B cell (primary cell): Measurements from ENCODE around the gene ESYT2. TPM values are rescaled to one million over a fixed set of nuclear protein-coding genes. Genes with fewer than 3 reads are reported as not detected.

Experiments used
- ATAC-seq: fragments of 200-7000 bp; cut with Tn5 transposase; one replicate; pipeline ENCODE4 v1.10.0; 2021; ENCODE audit warnings: low read depth, mild to moderate bottlenecking, moderate number of reproducible peaks, moderate library complexity
- CTCF ChIA-PET: fragments of 350-600 bp; sonication (Branson Sonifier 250); formaldehyde crosslinking; loops from one replicate; lab custom pipeline; 2021; ENCODE audit warnings: antibody characterized with exemption, inconsistent platforms; lab: Charles Lee
- POLR2A ChIA-PET: fragments of 350-600 bp; sonication (Branson Sonifier 250); formaldehyde crosslinking; loops from one replicate; lab custom pipeline; 2021; ENCODE audit warnings: antibody characterized with exemption; lab: Charles Lee
- DNase-seq: peaks from one replicate; pipeline ENCODE4 v3.0.0; 2013
- H2AFZ ChIP-seq: 2 replicates; pipeline ENCODE4 v1.6.1; 2012; ENCODE audit warnings: mild to moderate bottlenecking, low read depth, low read length; ENCODE audit not compliant: insufficient read depth, poor library complexity, severe bottlenecking
- H3K27ac ChIP-seq, 2 donors: 1 replicate in 1 of 2; 2 replicates in 1 of 2; pipeline ENCODE4 v1.5.1; 2012 to 2013; ENCODE audit warnings: low read length in 2 of 2, mild to moderate bottlenecking in 2 of 2, moderate library complexity in 1 of 2
- H3K27me3 ChIP-seq, 4 experiments: fragments of 200-600 bp in 1 of 4; sonication (generic) in 1 of 4; replicated peaks in 1 of 4; 1 replicate in 2 of 4; 2 replicates in 2 of 4; pipeline versions ENCODE4 v1.6.1 to v1.7.0; 2013 to 2016; ENCODE audit warnings: low read length in 3 of 4, mild to moderate bottlenecking in 2 of 4, mixed read lengths in 1 of 4, moderate library complexity in 1 of 4; ENCODE audit not compliant: insufficient read depth in 4 of 4, control insufficient read depth in 3 of 4; ENCODE audit errors: control extremely low read depth in 1 of 4
- H3K36me3 ChIP-seq, 2 experiments: replicated peaks in 1 of 2; 1 replicate in 1 of 2; 2 replicates in 1 of 2; pipeline versions ENCODE4 v1.6.1 to v1.7.1; 2013; ENCODE audit warnings: low read length in 1 of 2; ENCODE audit not compliant: insufficient read depth in 2 of 2, control insufficient read depth in 1 of 2; ENCODE audit errors: control extremely low read depth in 1 of 2, extremely low read depth in 1 of 2
- H3K4me1 ChIP-seq, 2 donors: fragments of 200-600 bp in 1 of 2; sonication (generic) in 1 of 2; 1 replicate in 1 of 2; 2 replicates in 1 of 2; pipeline versions ENCODE4 v1.5.1 to v1.6.1; 2013 to 2017; ENCODE audit warnings: low read length in 2 of 2; ENCODE audit not compliant: control insufficient read depth in 2 of 2, insufficient read depth in 2 of 2
- H3K4me2 ChIP-seq: replicated peaks from 2 replicates; pipeline ENCODE3; 2012; ENCODE audit warnings: mild to moderate bottlenecking, low read depth, low read length; ENCODE audit not compliant: poor library complexity, severe bottlenecking
- H3K4me3 ChIP-seq, 5 experiments: fragments of 200-600 bp in 1 of 5; sonication (generic) in 1 of 5; 1 replicate in 3 of 5; 2 replicates in 2 of 5; pipeline versions ENCODE4 v1.5.1 to v1.7.0; 2011 to 2016; ENCODE audit warnings: low read length in 4 of 5, mild to moderate bottlenecking in 4 of 5, low read depth in 2 of 5, control low read depth in 1 of 5, moderate library complexity in 1 of 5; ENCODE audit not compliant: insufficient read depth in 1 of 5; ENCODE audit errors: control extremely low read depth in 1 of 5, extremely low read depth in 1 of 5
- H3K79me2 ChIP-seq: fragments of 200-600 bp; sonication (generic); one replicate; pipeline ENCODE4 v1.6.0; 2016; ENCODE audit warnings: low read length; ENCODE audit not compliant: control insufficient read depth, insufficient read depth
- H3K9ac ChIP-seq: fragments of 200-600 bp; sonication (generic); 2 replicates; pipeline ENCODE4 v1.6.1; 2017; ENCODE audit warnings: mild to moderate bottlenecking, low read length, moderate library complexity
- H3K9me3 ChIP-seq, 3 donors: one replicate each; pipeline versions ENCODE4 v1.6.1 to v1.7.1; 2013; ENCODE audit warnings: low read length in 2 of 3; ENCODE audit not compliant: control insufficient read depth in 2 of 3, insufficient read depth in 1 of 3; ENCODE audit errors: control extremely low read depth in 1 of 3
- H4K20me1 ChIP-seq: 2 replicates; pipeline ENCODE4 v1.6.0; 2012; ENCODE audit warnings: mild to moderate bottlenecking, low read length; ENCODE audit not compliant: insufficient read depth, control insufficient read depth, poor library complexity, severe bottlenecking
- H3K27ac Mint-ChIP-seq: one replicate; pipeline ENCODE4 v1.8.0; 2021; ENCODE audit warnings: mixed read lengths
- H3K27me3 Mint-ChIP-seq: one replicate; pipeline ENCODE4 v1.8.0; 2021; ENCODE audit warnings: mixed read lengths
- H3K4me1 Mint-ChIP-seq: one replicate; pipeline ENCODE4 v1.8.0; 2021; ENCODE audit warnings: mixed read lengths
- H3K4me3 Mint-ChIP-seq: one replicate; pipeline ENCODE4 v1.8.0; 2021; ENCODE audit warnings: mixed read lengths
- H3K9me3 Mint-ChIP-seq: one replicate; pipeline ENCODE4 v1.8.0; 2022; ENCODE audit warnings: mixed read lengths; ENCODE audit not compliant: insufficient read depth
- EZH2 ChIP-seq: IDR thresholded peaks from 2 replicates; pipeline ENCODE4 v1.6.1; 2012; ENCODE audit warnings: borderline replicate concordance, low read depth, mild to moderate bottlenecking, moderate library complexity, low read length; ENCODE audit not compliant: insufficient read depth, poor library complexity, severe bottlenecking
- WGBS: methylation state at CpG from one replicate; pipeline ENCODE4 v1.1.5; 2013; ENCODE audit warnings: missing lambda C conversion rate; ENCODE audit not compliant: insufficient coverage; 5-methylcytosine and 5-hydroxymethylcytosine counted together
- intact Hi-C: fragments of 100-400 bp; cut with micrococcal nuclease; formaldehyde crosslinking; loops from one replicate; pipeline ENCODE4 v1.10.0; 2022
- polyA plus RNA-seq: library from polyadenylated mRNA; depleted of rRNA; stranded (reverse); fragments of >200 nt; gene quantifications from 2 replicates; pipeline ENCODE4 v1.2.3, GENCODE V29; 2012
- total RNA-seq, 2 donors: library from RNA; stranded (reverse); fragments of 120-200 nt in 1 of 2; gene quantifications; 1 replicate in 1 of 2; 2 replicates in 1 of 2; pipeline versions ENCODE4 v1.2.3 to v1.2.4, GENCODE V29; 2013 to 2022
- TF ChIP-seq, protein P1 (sequence below): fragments of 200-600 bp; IDR thresholded peaks from one replicate; pipeline ENCODE4 v1.8.0; 2022; ENCODE audit warnings: antibody characterized with exemption, mild to moderate bottlenecking

ESYT2 gene
- total and polyA plus RNA-seq, 2 donors (not counting 1 experiment from before 2014, with no cell fraction given), result 12.0 to 34.2 TPM

DNA sequence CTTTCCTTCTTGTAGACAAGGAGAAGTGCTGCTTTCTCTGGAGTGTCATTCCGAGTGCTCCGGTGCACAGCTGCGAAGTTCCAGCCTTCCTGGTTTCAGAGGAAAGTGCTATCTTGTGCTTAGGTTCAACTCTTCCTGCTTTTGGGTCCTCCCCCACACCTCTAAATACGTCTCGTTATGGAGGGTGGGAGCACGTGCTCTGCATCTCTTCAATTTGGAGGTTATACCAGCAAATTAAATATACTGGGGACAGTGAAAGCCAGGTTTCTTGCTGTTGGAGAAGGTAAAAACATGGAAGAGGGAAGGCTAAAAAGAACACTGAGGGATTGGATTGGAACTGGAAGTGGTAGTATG, 2.4 kb upstream of the ESYT2 start:
- H3K27me3 Mint-ChIP-seq, result peaks cover 7% of the 10 kb centered on the region
- ATAC-seq (no peak), DNase-seq (no peak)
- no peak overlapping the region for H3K27ac Mint-ChIP-seq
- no peaks in the 10 kb centered on the region for H3K9me3 Mint-ChIP-seq
- H3K9me3 ChIP-seq, result no peaks in the 10 kb centered on the region
- H4K20me1 ChIP-seq, result peaks cover 21% of the 10 kb centered on the region
- no peak overlapping the region for H2AFZ ChIP-seq
- H3K4me3 ChIP-seq, result no peak overlapping the region
- H3K4me3 Mint-ChIP-seq, result no peak overlapping the region
- H3K9ac ChIP-seq, result no peak overlapping the region
- TF ChIP-seq, protein P1, sequence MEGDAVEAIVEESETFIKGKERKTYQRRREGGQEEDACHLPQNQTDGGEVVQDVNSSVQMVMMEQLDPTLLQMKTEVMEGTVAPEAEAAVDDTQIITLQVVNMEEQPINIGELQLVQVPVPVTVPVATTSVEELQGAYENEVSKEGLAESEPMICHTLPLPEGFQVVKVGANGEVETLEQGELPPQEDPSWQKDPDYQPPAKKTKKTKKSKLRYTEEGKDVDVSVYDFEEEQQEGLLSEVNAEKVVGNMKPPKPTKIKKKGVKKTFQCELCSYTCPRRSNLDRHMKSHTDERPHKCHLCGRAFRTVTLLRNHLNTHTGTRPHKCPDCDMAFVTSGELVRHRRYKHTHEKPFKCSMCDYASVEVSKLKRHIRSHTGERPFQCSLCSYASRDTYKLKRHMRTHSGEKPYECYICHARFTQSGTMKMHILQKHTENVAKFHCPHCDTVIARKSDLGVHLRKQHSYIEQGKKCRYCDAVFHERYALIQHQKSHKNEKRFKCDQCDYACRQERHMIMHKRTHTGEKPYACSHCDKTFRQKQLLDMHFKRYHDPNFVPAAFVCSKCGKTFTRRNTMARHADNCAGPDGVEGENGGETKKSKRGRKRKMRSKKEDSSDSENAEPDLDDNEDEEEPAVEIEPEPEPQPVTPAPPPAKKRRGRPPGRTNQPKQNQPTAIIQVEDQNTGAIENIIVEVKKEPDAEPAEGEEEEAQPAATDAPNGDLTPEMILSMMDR, result no peak
- TF ChIP-seq EZH2, result no peak
- H3K4me1 ChIP-seq, result peaks cover 16 to 18% of the 10 kb centered on the region in 2 donors
- peaks cover 19% of the 10 kb centered on the region for H3K4me1 Mint-ChIP-seq
- ChIA-PET CTCF (no interaction called here), POLR2A (no interaction called here)
- peaks cover 18% of the 10 kb centered on the region for H3K79me2 ChIP-seq
- H3K36me3 ChIP-seq, result no peaks in the 10 kb centered on the region
- H3K27ac ChIP-seq, result no peak overlapping the region
- H3K4me2 ChIP-seq, result no peak overlapping the region
- intact Hi-C loops, result no loop called here
- no CpG with 5 or more reads among the region's 6 CpGs for WGBS
- peaks cover 0 to 7% (median 0%) of the 10 kb centered on the region in 4 experiments for H3K27me3 ChIP-seq

DNA sequence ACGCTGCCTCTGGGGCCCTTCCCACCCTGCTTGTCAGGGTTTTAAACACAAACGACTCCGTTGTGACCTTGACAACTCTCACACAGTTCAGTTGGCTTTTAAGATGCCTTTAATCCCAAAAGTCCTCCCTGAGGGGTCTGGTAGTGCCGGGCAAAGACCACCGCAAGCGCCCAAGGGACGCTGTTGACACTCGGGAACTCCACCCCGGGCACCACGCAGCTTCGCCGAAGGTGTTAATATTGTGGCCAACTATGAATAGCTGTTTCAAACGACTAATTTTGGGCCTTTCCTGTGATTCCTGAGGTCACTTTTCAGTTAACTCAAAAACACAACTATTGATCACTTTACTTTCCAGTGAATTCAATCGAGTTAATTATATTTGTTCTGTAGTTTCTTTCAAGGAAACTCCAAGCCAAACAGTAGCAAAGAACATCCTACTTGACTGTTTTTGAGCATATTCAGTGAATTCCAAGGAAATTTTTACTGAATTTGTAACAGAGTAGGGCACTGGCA, 958 bp upstream of the ESYT2 start:
- intact Hi-C loops, result no loop called here

More for the DNA sequence above, 958 bp upstream of the ESYT2 start:
- Histone ChIP-seq H3K9me3 (no peaks in the 10 kb centered on the region), H3K9ac (peak overlapping the region; percentile 84), H3K36me3 (no peaks in the 10 kb centered on the region), H4K20me1 (peaks cover 28% of the 10 kb centered on the region), H3K27ac (peak overlapping the region; percentile 97 to 99), H3K79me2 (peaks cover 32% of the 10 kb centered on the region), H3K27me3 (peaks cover 0 to 7% (median 0%) of the 10 kb centered on the region in 4 experiments), H3K4me3 (peak overlapping the region; percentile 54 to 88 (median 69)), H3K4me1 (peaks cover 16 to 18% of the 10 kb centered on the region in 2 donors), H2AFZ (peak overlapping the region; percentile 64), H3K4me2 (peak overlapping the region; percentile 76)
- POLR2A ChIA-PET, result interaction anchor here (1.2 kb wide), 1 partner anchor 126 kb away, joined by 5 read pairs; the partner anchor contains the start of gene NCAPG2
- no peaks in the 10 kb centered on the region for H3K9me3 Mint-ChIP-seq
- peaks cover 7% of the 10 kb centered on the region for H3K27me3 Mint-ChIP-seq
- H3K27ac Mint-ChIP-seq, result peak overlapping the region; percentile 97
- CTCF ChIA-PET, result no interaction called here
- H3K4me1 Mint-ChIP-seq, result peaks cover 22% of the 10 kb centered on the region
- DNase-seq (no peak), ATAC-seq (no peak)
- WGBS, result 2% methylated on average over 12 of the region's 14 CpGs
- TF ChIP-seq, protein P1, result no peak
- TF ChIP-seq EZH2, result no peak
- peak overlapping the region; percentile 92 for H3K4me3 Mint-ChIP-seq
